Measurements from ENCODE around the gene CCDC107. TPM values are rescaled to one million over a fixed set of nuclear protein-coding genes. Genes with fewer than 3 reads are reported as not detected.
"Not testable (repeated sequence)": the region's sequence is repeated elsewhere in the genome, so short reads cannot be mapped to it uniquely, and the experiment has no call there.

The CCDC107 gene
- total RNA-seq, 1 donor from 2014 or later, result 23.0 TPM

GRCh38 chr9:35618854-35619799 lies 39.0 kb upstream of the CCDC107 start:
- peaks cover 7% of the 10 kb centered on the region for H3K36me3 Mint-ChIP-seq (ENCODE audit: low read depth)
- no peaks in the 10 kb centered on the region for H3K9me3 Mint-ChIP-seq
- peak overlapping the region; percentile 95 for H3K27ac Mint-ChIP-seq
- DNase-seq (ENCODE audit: low spot score), result peak; percentile 28
- peak overlapping the region; percentile 47 for H3K4me3 Mint-ChIP-seq (ENCODE audit: low read depth)
- H3K4me1 Mint-ChIP-seq (ENCODE audit: low read depth), result peaks cover 63% of the 10 kb centered on the region
- no peaks in the 10 kb centered on the region for H3K27me3 Mint-ChIP-seq (ENCODE audit: low read depth)
- intact Hi-C loops (cut with micrococcal nuclease), result loop anchor here (1.0 to 2.0 kb wide), 4 partner anchors 15 to 113 kb away; partner anchors contain the start of genes CREB3 and TLN1

- Mint-ChIP-seq H3K36me3 (ENCODE audit: low read depth) (peaks cover under 1% of the 10 kb centered on the region), H3K27ac (peak overlapping the region; percentile 95), H3K4me3 (ENCODE audit: low read depth) (peak overlapping the region; percentile 47), H3K4me1 (ENCODE audit: low read depth) (peaks cover 62% of the 10 kb centered on the region), H3K9me3 (no peaks in the 10 kb centered on the region), H3K27me3 (ENCODE audit: low read depth) (no peaks in the 10 kb centered on the region)
- intact Hi-C loops (cut with micrococcal nuclease), result loop anchor here (1.0 to 2.0 kb wide), 4 partner anchors 15 to 113 kb away; partner anchors contain the start of genes CREB3 and TLN1
- DNase-seq (ENCODE audit: low spot score), result no peak
Observed at GRCh38 chr9:35619800-35620158, 38.3 kb upstream of the CCDC107 start.

GRCh38 chr9:35627575-35627974 lies 30.5 kb upstream of the CCDC107 start:
- no peak overlapping the region for H3K4me3 Mint-ChIP-seq (ENCODE audit: low read depth)
- no peak for DNase-seq (ENCODE audit: low spot score)
- H3K36me3 Mint-ChIP-seq (ENCODE audit: low read depth), result no peaks in the 10 kb centered on the region
- H3K27me3 Mint-ChIP-seq (ENCODE audit: low read depth), result no peaks in the 10 kb centered on the region
- intact Hi-C loops (cut with micrococcal nuclease), result no loop called here
- H3K9me3 Mint-ChIP-seq, result no peaks in the 10 kb centered on the region
- H3K27ac Mint-ChIP-seq, result no peak overlapping the region
- peaks cover 22% of the 10 kb centered on the region for H3K4me1 Mint-ChIP-seq (ENCODE audit: low read depth)

- no peak for DNase-seq (ENCODE audit: low spot score)
Observed at GRCh38 chr9:35628389-35628991, 29.6 kb upstream of the CCDC107 start.

GRCh38 chr9:35629597-35629996 lies 28.5 kb upstream of the CCDC107 start:
- no peaks in the 10 kb centered on the region for H3K27me3 Mint-ChIP-seq (ENCODE audit: low read depth)
- DNase-seq (ENCODE audit: low spot score), result no peak
- H3K4me3 Mint-ChIP-seq (ENCODE audit: low read depth), result no peak overlapping the region
- H3K36me3 Mint-ChIP-seq (ENCODE audit: low read depth), result no peaks in the 10 kb centered on the region
- intact Hi-C loops (cut with micrococcal nuclease), result no loop called here
- no peaks in the 10 kb centered on the region for H3K9me3 Mint-ChIP-seq
- peaks cover 22% of the 10 kb centered on the region for H3K4me1 Mint-ChIP-seq (ENCODE audit: low read depth)
- no peak overlapping the region for H3K27ac Mint-ChIP-seq

More at GRCh38 chr9:35628389-35628991, 29.6 kb upstream of the CCDC107 start:
- H3K27me3 Mint-ChIP-seq (ENCODE audit: low read depth), result no peaks in the 10 kb centered on the region
- H3K4me3 Mint-ChIP-seq (ENCODE audit: low read depth), result no peak overlapping the region
- no peaks in the 10 kb centered on the region for H3K9me3 Mint-ChIP-seq
- no peaks in the 10 kb centered on the region for H3K36me3 Mint-ChIP-seq (ENCODE audit: low read depth)
- no peak overlapping the region for H3K27ac Mint-ChIP-seq
- H3K4me1 Mint-ChIP-seq (ENCODE audit: low read depth), result peaks cover 22% of the 10 kb centered on the region
- intact Hi-C loops (cut with micrococcal nuclease), result no loop called here

GRCh38 chr9:35635730-35636129 lies 22.4 kb upstream of the CCDC107 start:
- Mint-ChIP-seq H3K36me3 (ENCODE audit: low read depth) (peaks cover 14% of the 10 kb centered on the region), H3K4me1 (ENCODE audit: low read depth) (peaks cover 47% of the 10 kb centered on the region), H3K27ac (peak overlapping the region; percentile 44), H3K4me3 (ENCODE audit: low read depth) (no peak overlapping the region), H3K27me3 (ENCODE audit: low read depth) (no peaks in the 10 kb centered on the region), H3K9me3 (peaks cover 6% of the 10 kb centered on the region)
- intact Hi-C loops (cut with micrococcal nuclease), result loop anchor here (2.0 to 5.0 kb wide), 2 partner anchors 17 to 1258 kb away; partner anchors contain the start of genes CD72 and MYORG
- no peak for DNase-seq (ENCODE audit: low spot score)

GRCh38 chr9:35636135-35636876 lies 21.8 kb upstream of the CCDC107 start:
- Mint-ChIP-seq H3K36me3 (ENCODE audit: low read depth) (peaks cover 20% of the 10 kb centered on the region), H3K27ac (peak overlapping the region; percentile 76), H3K27me3 (ENCODE audit: low read depth) (no peaks in the 10 kb centered on the region), H3K9me3 (peaks cover 12% of the 10 kb centered on the region), H3K4me3 (ENCODE audit: low read depth) (no peak overlapping the region), H3K4me1 (ENCODE audit: low read depth) (peaks cover 48% of the 10 kb centered on the region)
- intact Hi-C loops (cut with micrococcal nuclease), result loop anchor here (5.0 kb wide), 1 partner anchor 1259 kb away; the partner anchor contains the start of gene MYORG
- no peak for DNase-seq (ENCODE audit: low spot score)

GRCh38 chr9:35636877-35637246 lies 21.2 kb upstream of the CCDC107 start:
- H3K9me3 Mint-ChIP-seq, result peaks cover 12% of the 10 kb centered on the region
- DNase-seq (ENCODE audit: low spot score); H3K4me3 Mint-ChIP-seq (ENCODE audit: low read depth); H3K27me3 Mint-ChIP-seq (ENCODE audit: low read depth): not testable (repeated sequence)
- peaks cover 52% of the 10 kb centered on the region for H3K4me1 Mint-ChIP-seq (ENCODE audit: low read depth)
- intact Hi-C loops (cut with micrococcal nuclease), result loop anchor here (5.0 kb wide), 1 partner anchor 1260 kb away; the partner anchor contains the start of gene MYORG
- H3K36me3 Mint-ChIP-seq (ENCODE audit: low read depth), result peaks cover 25% of the 10 kb centered on the region
- peak overlapping the region; percentile 24 for H3K27ac Mint-ChIP-seq

GRCh38 chr9:35637427-35637955 lies 20.6 kb upstream of the CCDC107 start:
- Mint-ChIP-seq H3K36me3 (ENCODE audit: low read depth) (peaks cover 31% of the 10 kb centered on the region), H3K9me3 (peaks cover 12% of the 10 kb centered on the region), H3K27ac (peak overlapping the region; percentile 16), H3K4me1 (ENCODE audit: low read depth) (peaks cover 52% of the 10 kb centered on the region)
- intact Hi-C loops (cut with micrococcal nuclease), result loop anchor here (5.0 kb wide), 1 partner anchor 1260 kb away; the partner anchor contains the start of gene MYORG
- not testable (repeated sequence) for H3K4me3 Mint-ChIP-seq (ENCODE audit: low read depth); DNase-seq (ENCODE audit: low spot score); H3K27me3 Mint-ChIP-seq (ENCODE audit: low read depth)

- peak overlapping the region; percentile 18 for H3K27ac Mint-ChIP-seq
- intact Hi-C loops (cut with micrococcal nuclease), result loop anchor here (5.0 kb wide), 1 partner anchor 1261 kb away; the partner anchor contains the start of gene MYORG
- not testable (repeated sequence) for DNase-seq (ENCODE audit: low spot score)
Observed at GRCh38 chr9:35638751-35639150, 19.3 kb upstream of the CCDC107 start.

GRCh38 chr9:35639225-35639624 lies 18.9 kb upstream of the CCDC107 start:
- Mint-ChIP-seq H3K4me3 (ENCODE audit: low read depth) (peak overlapping the region; percentile 51), H3K4me1 (ENCODE audit: low read depth) (peaks cover 55% of the 10 kb centered on the region), H3K9me3 (peaks cover 12% of the 10 kb centered on the region), H3K36me3 (ENCODE audit: low read depth) (peaks cover 42% of the 10 kb centered on the region), H3K27ac (peak overlapping the region; percentile 96)
- intact Hi-C loops (cut with micrococcal nuclease), result loop anchor here (5.0 kb wide), 1 partner anchor 1262 kb away; the partner anchor contains the start of gene MYORG
- not testable (repeated sequence) for DNase-seq (ENCODE audit: low spot score); H3K27me3 Mint-ChIP-seq (ENCODE audit: low read depth)

More at GRCh38 chr9:35638751-35639150, 19.3 kb upstream of the CCDC107 start:
- Mint-ChIP-seq H3K4me1 (ENCODE audit: low read depth) (peaks cover 54% of the 10 kb centered on the region), H3K9me3 (peaks cover 12% of the 10 kb centered on the region), H3K36me3 (ENCODE audit: low read depth) (peaks cover 41% of the 10 kb centered on the region)
- not testable (repeated sequence) for H3K4me3 Mint-ChIP-seq (ENCODE audit: low read depth); H3K27me3 Mint-ChIP-seq (ENCODE audit: low read depth)

GRCh38 chr9:35639631-35640030 lies 18.5 kb upstream of the CCDC107 start:
- H3K4me3 Mint-ChIP-seq (ENCODE audit: low read depth), result peak overlapping the region; percentile 51
- peaks cover 58% of the 10 kb centered on the region for H3K4me1 Mint-ChIP-seq (ENCODE audit: low read depth)
- intact Hi-C loops (cut with micrococcal nuclease), result loop anchor here (5.0 kb wide), 1 partner anchor 1262 kb away; the partner anchor contains the start of gene MYORG
- no peaks in the 10 kb centered on the region for H3K27me3 Mint-ChIP-seq (ENCODE audit: low read depth)
- peaks cover 12% of the 10 kb centered on the region for H3K9me3 Mint-ChIP-seq
- no peak for DNase-seq (ENCODE audit: low spot score)
- peaks cover 46% of the 10 kb centered on the region for H3K36me3 Mint-ChIP-seq (ENCODE audit: low read depth)
- peak overlapping the region; percentile 96 for H3K27ac Mint-ChIP-seq

Data from activated T-helper 2 cell treated with anti-CD3 and anti-CD28 coated beads, Interferon-gamma antibody, Interleukin-2, Interleukin-4, amounts not matched to agents 10 μg/mL and 5 μg/mL and 100 μg/mL, durations not matched to agents 14 hours and 24 hours and 36 hours (primary cell).